Measurements from ENCODE around the gene PCK2.

The PCK2 gene

GRCh38 chr14:24075485-24076301 is 18.4 kb upstream of the PCK2 start:
- DNase-seq (ENCODE audit: low read depth) = no peak

DNA sequence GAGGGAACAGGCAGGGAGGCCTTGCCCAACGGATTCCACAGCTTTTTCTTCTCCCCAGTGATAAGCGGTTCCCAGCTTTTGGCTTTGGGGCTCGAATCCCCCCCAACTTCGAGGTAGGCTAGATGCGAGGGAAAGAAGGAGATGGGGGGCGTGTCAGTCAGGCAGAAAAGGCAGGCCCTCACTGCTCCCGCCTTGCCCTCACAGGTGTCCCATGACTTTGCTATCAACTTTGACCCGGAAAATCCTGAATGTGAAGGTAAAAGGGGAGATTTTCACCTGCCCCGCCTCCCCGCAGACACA is 17.9 kb upstream of the PCK2 start:
- no peak for DNase-seq (ENCODE audit: low read depth)

DNA sequence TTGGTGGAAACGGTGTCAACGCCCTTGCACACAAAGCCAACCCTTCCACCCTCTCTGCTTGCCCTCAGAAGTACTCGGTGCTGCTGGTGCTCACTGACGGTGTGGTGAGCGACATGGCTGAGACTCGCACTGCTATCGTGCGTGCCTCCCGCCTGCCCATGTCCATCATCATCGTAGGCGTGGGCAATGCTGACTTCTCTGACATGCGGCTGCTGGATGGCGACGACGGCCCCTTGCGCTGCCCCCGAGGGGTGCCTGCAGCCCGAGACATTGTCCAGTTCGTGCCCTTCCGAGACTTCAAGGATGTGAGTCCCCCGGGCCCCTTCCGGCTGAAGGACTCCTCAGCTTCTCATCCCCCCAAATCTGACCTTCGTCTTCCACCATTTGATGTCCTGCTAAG is 17.0 kb upstream of the PCK2 start:
- no peak for DNase-seq (ENCODE audit: low read depth)

- DNase-seq (ENCODE audit: low read depth) = no peak
These were observed 16.0 kb upstream of the PCK2 start for GRCh38 chr14:24078146-24078545.

DNA sequence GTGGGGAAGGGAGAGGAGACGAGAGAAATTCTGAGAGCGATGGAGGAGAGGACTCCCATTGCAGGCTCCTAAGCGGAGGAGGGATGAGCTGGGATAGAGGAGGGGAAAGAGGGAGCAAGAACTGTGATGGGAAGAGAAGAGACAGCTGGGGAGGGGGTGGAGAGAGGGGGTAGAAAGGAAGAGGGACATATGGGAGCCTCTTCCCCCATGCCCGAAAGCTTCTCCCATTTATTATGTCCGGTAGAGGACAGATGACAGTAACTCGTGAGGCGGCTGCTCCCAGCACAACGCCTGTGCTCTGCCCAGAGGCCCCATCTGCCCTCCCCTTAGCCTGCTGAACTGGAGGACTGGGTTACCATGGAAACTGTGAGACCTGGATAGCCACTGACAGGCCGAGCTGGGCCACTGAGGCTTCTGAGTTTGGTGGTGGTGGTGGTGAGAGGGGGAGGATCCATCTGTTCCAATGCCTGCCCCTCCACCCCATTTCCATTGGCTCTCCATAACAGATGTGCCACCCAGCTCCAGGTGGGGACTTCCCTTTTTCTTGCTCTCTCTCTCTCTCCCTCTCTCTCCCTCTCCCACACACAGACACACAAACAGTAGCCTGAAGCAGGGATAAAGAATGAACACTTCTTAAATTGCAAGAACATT is 14.5 kb upstream of the PCK2 start:
- no peak for DNase-seq (ENCODE audit: low read depth)

- no peak for DNase-seq (ENCODE audit: low read depth)
These were observed 14.0 kb upstream of the PCK2 start for GRCh38 chr14:24080142-24080530.

DNA sequence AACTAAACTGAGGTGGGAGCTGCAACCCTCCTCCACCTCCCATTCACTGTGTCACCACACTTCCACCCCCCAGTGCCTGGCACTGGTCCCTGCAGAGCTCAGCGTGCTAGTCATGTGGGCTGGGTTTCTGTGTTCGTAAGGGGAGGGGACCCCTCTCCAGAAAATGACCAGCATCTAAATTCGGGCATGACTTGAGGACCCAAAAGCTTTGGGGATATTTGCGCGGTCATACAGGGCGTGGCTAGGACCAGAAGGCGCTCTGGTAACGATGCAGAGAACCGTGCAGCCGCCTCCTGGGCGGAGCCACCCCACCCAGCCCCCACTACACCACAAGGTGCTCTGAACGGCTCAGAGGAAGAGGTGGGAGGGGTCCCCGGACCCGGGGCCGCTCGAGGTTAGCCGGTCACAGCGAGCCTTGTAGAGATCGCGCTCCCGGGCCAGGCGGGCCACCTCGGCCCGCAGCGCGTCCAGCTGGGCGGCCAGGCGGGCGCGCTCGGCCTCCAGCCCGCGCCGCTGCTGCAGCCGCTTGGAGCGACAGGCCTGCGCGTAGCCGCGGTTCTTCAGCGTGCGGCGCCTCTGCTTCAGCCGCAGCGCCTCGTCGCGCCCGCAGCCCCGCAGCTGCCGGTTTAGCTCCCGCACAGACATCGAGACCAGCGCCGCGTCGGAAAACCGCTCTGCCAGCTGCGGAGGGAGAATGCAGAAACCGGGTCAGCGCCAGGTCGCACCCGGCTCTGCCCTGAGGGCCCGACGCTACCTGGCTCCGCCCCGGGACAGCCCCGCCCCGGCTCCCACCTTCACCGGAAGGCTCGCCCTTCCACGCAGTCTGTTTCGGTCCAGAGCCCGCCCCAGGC is 13.0 kb upstream of the PCK2 start:
- DNase-seq (ENCODE audit: low read depth) = peak; percentile 49

- DNase-seq (ENCODE audit: low read depth) = no peak
These were observed 12.3 kb upstream of the PCK2 start for GRCh38 chr14:24081739-24082211.

GRCh38 chr14:24082411-24083080 is 11.6 kb upstream of the PCK2 start:
- DNase-seq (ENCODE audit: low read depth) = no peak

DNA sequence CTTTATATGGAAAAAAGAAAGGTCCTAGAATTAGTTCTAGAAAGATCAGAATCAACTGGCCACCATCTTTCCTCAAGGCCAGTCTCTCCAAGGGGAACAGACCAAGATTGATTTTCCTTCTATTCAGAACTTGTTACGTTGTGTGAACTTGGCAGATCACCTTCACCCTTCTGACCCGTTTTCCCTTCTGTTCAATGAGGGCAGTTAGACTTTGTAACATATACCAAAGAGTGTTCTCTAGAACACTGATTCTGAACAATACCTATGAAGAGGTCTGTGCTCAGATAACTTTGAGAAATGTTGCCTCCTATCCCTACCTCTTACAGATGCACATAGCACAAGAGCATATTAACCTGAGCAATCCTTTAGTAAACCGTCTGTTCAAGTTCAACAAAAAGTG is 10.6 kb upstream of the PCK2 start:
- no peak for DNase-seq (ENCODE audit: low read depth)

- no peak for DNase-seq (ENCODE audit: low read depth)
These were observed 9.7 kb upstream of the PCK2 start for GRCh38 chr14:24084440-24084839.

- DNase-seq (ENCODE audit: low read depth) = no peak
These were observed 8.9 kb upstream of the PCK2 start for GRCh38 chr14:24085215-24085614.

DNA sequence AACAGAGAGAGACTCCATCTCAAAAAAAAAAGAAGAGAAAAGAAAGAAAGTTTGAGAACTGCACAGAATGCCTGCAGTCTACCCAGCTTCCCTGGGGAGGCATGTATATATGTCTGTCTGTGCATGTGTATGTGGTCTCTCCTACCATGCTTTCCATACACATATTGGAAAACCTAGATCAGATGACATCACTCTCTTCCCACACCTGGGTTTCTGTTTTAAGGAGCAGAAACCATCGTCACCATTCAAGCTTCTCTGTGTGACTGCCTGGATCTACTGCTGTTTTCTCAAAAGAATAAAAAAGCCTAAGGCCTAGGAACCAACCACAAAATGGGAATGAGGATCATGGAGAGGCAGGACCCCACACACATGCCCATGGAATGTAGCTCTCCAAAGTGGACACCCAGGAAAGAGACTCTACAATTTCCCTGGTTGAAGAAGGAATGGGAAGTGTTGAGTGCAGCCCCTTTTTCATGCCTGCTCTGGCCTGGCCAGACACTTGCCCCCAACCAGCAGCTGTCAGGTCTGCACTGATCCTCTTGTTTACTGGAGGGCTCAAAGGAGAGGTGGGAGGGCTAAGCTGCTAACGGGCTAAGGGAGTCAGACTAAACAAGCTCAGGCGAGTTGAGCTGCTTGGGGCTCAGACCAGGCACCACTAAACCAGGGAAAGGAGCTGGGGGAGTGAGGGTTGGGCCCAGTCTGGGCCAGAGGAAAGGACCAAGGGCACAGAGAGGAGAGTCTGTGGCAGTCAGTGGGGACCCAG is 7.7 kb upstream of the PCK2 start:
- DNase-seq (ENCODE audit: low read depth) = no peak

GRCh38 chr14:24087004-24087403 is 7.1 kb upstream of the PCK2 start:
- no peak for DNase-seq (ENCODE audit: low read depth)

DNA sequence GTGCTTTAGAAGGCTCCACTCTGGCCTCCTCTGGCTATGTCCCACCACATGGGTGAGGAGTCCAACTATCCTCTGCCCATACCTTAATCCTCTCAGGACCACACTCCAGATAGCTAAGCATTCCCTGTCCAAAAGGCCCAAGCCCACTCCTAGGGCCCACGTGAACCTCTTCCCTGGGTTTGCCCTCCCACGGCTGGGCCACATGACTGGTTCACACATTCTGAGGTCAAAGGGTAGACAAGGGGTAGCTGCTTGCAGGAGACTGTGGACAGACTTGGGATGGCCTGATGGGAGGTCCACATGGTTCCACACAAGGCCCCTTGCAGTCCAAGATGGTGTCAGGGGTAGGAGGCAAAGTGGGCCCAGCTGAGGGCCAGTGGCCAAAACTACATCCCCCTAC is 6.0 kb upstream of the PCK2 start:
- DNase-seq (ENCODE audit: low read depth) = no peak

GRCh38 chr14:24089890-24090289 is 4.2 kb upstream of the PCK2 start:
- no peak for DNase-seq (ENCODE audit: low read depth)

GRCh38 chr14:24092110-24092504 is 2.0 kb upstream of the PCK2 start:
- DNase-seq (ENCODE audit: low read depth) = no peak

- no peak for DNase-seq (ENCODE audit: low read depth)
These were observed 1.5 kb upstream of the PCK2 start for GRCh38 chr14:24092505-24093206.

GRCh38 chr14:24093207-24093900 is 757 bp upstream of the PCK2 start:
- no peak for DNase-seq (ENCODE audit: low read depth)

DNA sequence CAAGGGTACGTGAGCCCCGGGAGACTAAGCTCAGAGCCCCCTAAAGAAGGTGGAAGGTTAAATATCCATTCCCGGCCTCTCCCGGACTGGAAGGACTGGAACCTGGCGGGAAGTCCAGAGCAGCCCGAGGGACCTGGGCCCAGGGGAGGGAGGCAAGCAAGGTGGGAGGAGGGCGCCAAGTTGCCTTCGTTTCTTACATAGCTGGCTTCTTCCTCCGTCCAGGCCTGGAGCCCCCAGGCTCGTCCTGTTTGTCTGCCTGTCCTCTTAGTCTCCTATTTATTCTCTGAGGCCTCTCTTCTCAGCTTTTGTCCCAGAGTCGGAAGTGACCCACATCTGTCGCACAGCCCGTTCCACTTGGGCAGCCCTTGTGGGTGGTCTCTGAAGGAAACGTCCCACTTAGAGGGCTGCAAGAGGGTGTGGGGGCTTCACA is 745 bp downstream of the PCK2 start:
- no peak for DNase-seq (ENCODE audit: low read depth)

Data from activated gamma-delta T cell treated with anti-CD3 and anti-CD28 coated beads, Interleukin-2, amount 50 U/mL, for 16 hours (primary cell).